K562 (cell line): ENCODE measurements around the gene ZNF408. TPM values are rescaled to one million over a fixed set of nuclear protein-coding genes. Genes with fewer than 3 reads are reported as not detected.
A peak's percentile ranks its signal among the peaks of the same experiment; 100 is the strongest.

Experiments used
- ATAC-seq: fragments of 200-7000 bp; cut with Tn5 transposase; 3 replicates; pipeline ENCODE4 v1.9.1; 2020; ENCODE audit warnings: moderate library complexity
- BruUV-seq: library from RNA; stranded (reverse); fragments of 400-500 nt; replicated peaks from 2 replicates; lab custom pipeline; 2021; lab: Mats Ljungman, UMichigan
- CTCF ChIA-PET: fragments of 300-600 bp; formaldehyde crosslinking; extraction: SDS; loops from one replicate; lab custom pipeline; 2021; ENCODE audit warnings: low intra/inter-chr PET ratio; lab: Yijun Ruan, JAX
- POLR2A ChIA-PET: fragments of 300-600, 350-650 bp; sonication (Branson Sonifier 250); formaldehyde crosslinking; extraction: SDS; loops from one replicate; lab custom pipeline; 2021; ENCODE audit warnings: antibody characterized with exemption, inconsistent platforms; lab: Yijun Ruan, JAX
- DNase-seq, 4 experiments: peaks; one replicate each; pipeline versions ENCODE4 v3.0.0 to v3.0.0-alpha.2; 2011 to 2018; ENCODE audit warnings: low spot score in 3 of 4, mixed read lengths in 3 of 4; ENCODE audit errors: extremely low read depth in 1 of 4
- FAIRE-seq: peaks from 2 replicates; lab custom pipeline; 2011; peaks lifted over from hg19 to GRCh38; lab: Jason Lieb, UNC
- H2AFZ ChIP-seq: 2 replicates; pipeline ENCODE4 v1.6.0; 2011; ENCODE audit warnings: low read depth, low read length, control low read depth, inconsistent platforms
- H3K27ac ChIP-seq: fragments of 200-600 bp; 3 replicates; pipeline ENCODE4 v1.8.0; 2011; ENCODE audit warnings: low read depth, mild to moderate bottlenecking, control low read depth, inconsistent platforms, low read length, moderate library complexity, mixed read lengths; ENCODE audit errors: extremely low read depth
- H3K27me3 ChIP-seq, 2 experiments: fragments of 300-600 bp in 1 of 2; 2 replicates in 1 of 2; 3 replicates in 1 of 2; pipeline versions ENCODE4 v1.6.0 to v1.8.0; 2011; ENCODE audit warnings: inconsistent platforms in 2 of 2, low read length in 2 of 2, mild to moderate bottlenecking in 1 of 2, mixed read lengths in 1 of 2, moderate library complexity in 1 of 2; ENCODE audit not compliant: control insufficient read depth in 2 of 2, insufficient read depth in 2 of 2
- H3K36me3 ChIP-seq: fragments of 300-600 bp; 3 replicates; pipeline ENCODE4 v1.8.0; 2011; ENCODE audit warnings: mild to moderate bottlenecking, low read length, inconsistent platforms; ENCODE audit not compliant: control insufficient read depth, insufficient read depth
- H3K4me1 ChIP-seq, 2 experiments: fragments of 200-600 bp in 1 of 2; replicated peaks in 1 of 2; 2 replicates in 1 of 2; 3 replicates in 1 of 2; pipeline versions ENCODE4 v1.5.1 to v1.8.0; 2011; ENCODE audit warnings: inconsistent platforms in 2 of 2, low read length in 2 of 2, mild to moderate bottlenecking in 1 of 2, mixed read lengths in 1 of 2, moderate library complexity in 1 of 2; ENCODE audit not compliant: control insufficient read depth in 2 of 2, insufficient read depth in 2 of 2
- H3K4me2 ChIP-seq: 2 replicates; pipeline ENCODE4 v1.6.1; 2011; ENCODE audit warnings: low read length, control low read depth, inconsistent platforms, mixed read lengths; ENCODE audit not compliant: insufficient read depth
- H3K4me3 ChIP-seq: fragments of 200-600 bp; sonication (generic), shearing (Covaris generic); 2 replicates; pipeline ENCODE4 v1.5.1; 2016; ENCODE audit warnings: control low read depth, inconsistent platforms
- H3K79me2 ChIP-seq: fragments of 200-600 bp; 3 replicates; pipeline ENCODE4 v1.8.0; 2011; ENCODE audit warnings: low read length, inconsistent platforms; ENCODE audit not compliant: control insufficient read depth, insufficient read depth
- H3K9ac ChIP-seq, 2 experiments: 2 replicates each; pipeline versions ENCODE4 v1.6.0 to v1.6.1; 2011; ENCODE audit warnings: low read depth in 2 of 2, low read length in 2 of 2, control low read depth in 1 of 2, inconsistent platforms in 1 of 2, mild to moderate bottlenecking in 1 of 2, mixed read lengths in 1 of 2; ENCODE audit not compliant: insufficient read depth in 1 of 2
- H3K9me1 ChIP-seq: one replicate; pipeline ENCODE4 v1.6.0; 2011; ENCODE audit warnings: inconsistent platforms, mild to moderate bottlenecking, low read length, moderate library complexity; ENCODE audit not compliant: control insufficient read depth, insufficient read depth
- H3K9me3 ChIP-seq: replicated peaks from 2 replicates; pipeline ENCODE4 v1.5.1; 2011; ENCODE audit warnings: low read depth, low read length, inconsistent platforms; ENCODE audit not compliant: control insufficient read depth, insufficient read depth
- H4K20me1 ChIP-seq: replicated peaks from 2 replicates; pipeline ENCODE4 v1.6.1; 2011; ENCODE audit warnings: low read length, inconsistent platforms, mixed read lengths; ENCODE audit not compliant: control insufficient read depth, insufficient read depth
- ATF3 ChIP-seq, 2 experiments: fragments of 450-650 bp in 1 of 2; sonication (generic) in 1 of 2; formaldehyde crosslinking in 1 of 2; IDR thresholded peaks in 1 of 2; conservative IDR thresholded peaks in 1 of 2; 2 replicates each; pipeline versions ENCODE4 v1.6.1 to v1.8.1; 2016 to 2023; ENCODE audit warnings: mild to moderate bottlenecking in 2 of 2, moderate library complexity in 2 of 2, inconsistent platforms in 1 of 2, missing genetic modification reagents in 1 of 2
- ELF1 ChIP-seq: fragments of 200-800 bp; sonication (Bioruptor generic); IDR thresholded peaks from 2 replicates; pipeline ENCODE4 v1.6.1; 2016; ENCODE audit warnings: missing genetic modification characterization, missing compliant biosample characterization
- KAT2B ChIP-seq: IDR thresholded peaks from one replicate; pipeline ENCODE4 v1.6.1; 2012; ENCODE audit warnings: low read depth, mild to moderate bottlenecking, control low read depth, inconsistent platforms, low read length, moderate library complexity
- POLR3G ChIP-seq: IDR thresholded peaks from 2 replicates; pipeline ENCODE4 v1.6.1; 2011; ENCODE audit not compliant: insufficient read length, insufficient replicate concordance; ENCODE audit errors: extremely low read depth
- RBBP5 ChIP-seq: fragments of 200-600 bp; sonication (generic); IDR thresholded peaks from 2 replicates; pipeline ENCODE4 v1.6.1; 2012; ENCODE audit warnings: borderline replicate concordance, mild to moderate bottlenecking, low read length, control low read depth, inconsistent platforms; ENCODE audit not compliant: insufficient read depth, poor library complexity, severe bottlenecking
- TAL1 ChIP-seq: fragments of 450-650 bp; IDR thresholded peaks from 2 replicates; pipeline ENCODE4 v1.6.1; 2016; ENCODE audit warnings: mild to moderate bottlenecking
- TCFL5 ChIP-seq: fragments of 250-450 bp; sonication (Bioruptor Pico); conservative IDR thresholded peaks from 2 replicates; pipeline ENCODE4 v1.6.1; 2021; ENCODE audit warnings: mild to moderate bottlenecking, moderate library complexity, matching md5 sums
- ZNF449 ChIP-seq: fragments of 250-450 bp; sonication (Bioruptor Pico); IDR thresholded peaks from 2 replicates; pipeline ENCODE4 v1.8.0; 2022; ENCODE audit warnings: moderate library complexity, mild to moderate bottlenecking, inconsistent platforms
- ZNF79 ChIP-seq: fragments of 250-450 bp; sonication (Bioruptor Pico); IDR thresholded peaks from 2 replicates; pipeline ENCODE4 v1.4.0; 2020; ENCODE audit warnings: low read depth, mild to moderate bottlenecking, moderate library complexity
- ZSCAN29 ChIP-seq: fragments of 450-650 bp; IDR thresholded peaks from 2 replicates; pipeline ENCODE4 v1.6.1; 2017
- WGBS: fragments of 100-300 bp; shearing (Covaris generic); methylation state at CpG from one replicate; pipeline ENCODE4 v1.1.6; 2016; ENCODE audit warnings: low coverage, mixed read lengths; ENCODE audit not compliant: insufficient coverage; ENCODE audit errors: missing lambda C conversion rate; 5-methylcytosine and 5-hydroxymethylcytosine counted together
- in situ Hi-C: fragments of 300-500 bp; cut with MboI; formaldehyde crosslinking; loops from 4 replicates; pipeline ENCODE4 v1.15.0; 2018; ENCODE audit warnings: inconsistent platforms, mixed read lengths
- intact Hi-C: fragments of 100-400 bp; cut with micrococcal nuclease; formaldehyde crosslinking; loops from 2 replicates; pipeline ENCODE4 v1.14.2; 2022
- polyA plus RNA-seq, 8 experiments: library from polyadenylated mRNA; depleted of rRNA in 4 of 8; stranded (reverse) in 5 of 8; unstranded in 3 of 8; fragments of >200 nt; fragmentation: Nextera tagmentation in 2 of 8; fragmentation: Illumina TruSeq in 1 of 8; extraction: Ambion mirVana in 2 of 8; extraction: Trizol in 1 of 8; gene quantifications; 2 replicates each; pipeline versions ENCODE4 v1.2.1 to v1.2.3, GENCODE V29; 2011 to 2014; ENCODE audit warnings: inconsistent platforms in 1 of 8, missing spikeins in 1 of 8
- total RNA-seq, 7 experiments: library from RNA; depleted of rRNA in 6 of 7; stranded (reverse); fragments of >200 nt in 6 of 7; fragmentation: Illumina TruSeq in 2 of 7; extraction: Trizol in 2 of 7; gene quantifications; 2 replicates each; pipeline versions ENCODE4 v1.2.1 to v1.2.3, GENCODE V29; 2011 to 2021; ENCODE audit warnings: low replicate concordance in 1 of 7
- TF ChIP-seq, protein P1 (sequence below): fragments of 250-450 bp; sonication (Bioruptor Pico); IDR thresholded peaks from 2 replicates; pipeline ENCODE4 v1.5.0; 2020; ENCODE audit warnings: mild to moderate bottlenecking, borderline replicate concordance

ZNF408 gene
- total and polyA plus RNA-seq, 9 of the 15 experiments (the other 6 are each of a cell fraction or from before 2014, with no cell fraction given): 0.15 to 18.4 (median 7.4) TPM

- in situ Hi-C loops: no loop called here
- intact Hi-C loops: no loop called here
- no peaks in the 10 kb centered on the region for H4K20me1 ChIP-seq
- H3K4me2 ChIP-seq: no peak overlapping the region
- H3K4me1 ChIP-seq: no peaks in the 10 kb centered on the region
- no peak overlapping the region; a peak in 1 of 4 replicates for H3K9ac ChIP-seq
- peak; percentile 24 for ATAC-seq
- CTCF ChIA-PET: no interaction called here
- FAIRE-seq: no peak
- no peak for DNase-seq
- 53% methylated on average over 10 of the region's 10 CpGs for WGBS
- no peak overlapping the region for H3K4me3 ChIP-seq
- no peaks in the 10 kb centered on the region for H3K9me3 ChIP-seq
- no TSS peak for BruUV-seq
- POLR2A ChIA-PET: interaction anchor here (1.0 to 1.9 kb wide), 3 partner anchors 10 to 61 kb away, joined by 3 to 7 read pairs (median 3); partner anchors contain the start of gene ZNF408
- H3K79me2 ChIP-seq: no peaks in the 10 kb centered on the region
- TF ChIP-seq KAT2B: no peak
- TF ChIP-seq POLR3G: no peak
- no peak for TF ChIP-seq TCFL5 (CRISPR knock-in tag)
- no peak for TF ChIP-seq TAL1
- TF ChIP-seq, protein P1, sequence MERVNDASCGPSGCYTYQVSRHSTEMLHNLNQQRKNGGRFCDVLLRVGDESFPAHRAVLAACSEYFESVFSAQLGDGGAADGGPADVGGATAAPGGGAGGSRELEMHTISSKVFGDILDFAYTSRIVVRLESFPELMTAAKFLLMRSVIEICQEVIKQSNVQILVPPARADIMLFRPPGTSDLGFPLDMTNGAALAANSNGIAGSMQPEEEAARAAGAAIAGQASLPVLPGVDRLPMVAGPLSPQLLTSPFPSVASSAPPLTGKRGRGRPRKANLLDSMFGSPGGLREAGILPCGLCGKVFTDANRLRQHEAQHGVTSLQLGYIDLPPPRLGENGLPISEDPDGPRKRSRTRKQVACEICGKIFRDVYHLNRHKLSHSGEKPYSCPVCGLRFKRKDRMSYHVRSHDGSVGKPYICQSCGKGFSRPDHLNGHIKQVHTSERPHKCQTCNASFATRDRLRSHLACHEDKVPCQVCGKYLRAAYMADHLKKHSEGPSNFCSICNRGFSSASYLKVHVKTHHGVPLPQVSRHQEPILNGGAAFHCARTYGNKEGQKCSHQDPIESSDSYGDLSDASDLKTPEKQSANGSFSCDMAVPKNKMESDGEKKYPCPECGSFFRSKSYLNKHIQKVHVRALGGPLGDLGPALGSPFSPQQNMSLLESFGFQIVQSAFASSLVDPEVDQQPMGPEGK: no peak
- no peak for TF ChIP-seq RBBP5
- no peak for TF ChIP-seq ZNF79 (CRISPR knock-in tag)
- no peak for TF ChIP-seq ATF3 (IDR thresholded peaks at IDR 0.05)
- TF ChIP-seq ATF3 (CRISPR knock-in tag; conservative IDR thresholded peaks at IDR 0.05): no peak
- no peak for TF ChIP-seq ZNF449 (CRISPR knock-in tag)
- TF ChIP-seq ZSCAN29: no peak
- no peak for TF ChIP-seq ELF1 (tag)
- H3K36me3 ChIP-seq: peaks cover 15% of the 10 kb centered on the region; the same call in 1 of the 3 replicates
- no peak overlapping the region for H2AFZ ChIP-seq
- H3K27me3 ChIP-seq: no peaks in the 10 kb centered on the region
- no peak overlapping the region for H3K27ac ChIP-seq
- H3K9me1 ChIP-seq: no peaks in the 10 kb centered on the region
Observed at GRCh38 chr11:46710821-46711269, 10.0 kb downstream of the ZNF408 start.
